Measurements from ENCODE around the gene ALOX5AP.

ALOX5AP gene

DNA sequence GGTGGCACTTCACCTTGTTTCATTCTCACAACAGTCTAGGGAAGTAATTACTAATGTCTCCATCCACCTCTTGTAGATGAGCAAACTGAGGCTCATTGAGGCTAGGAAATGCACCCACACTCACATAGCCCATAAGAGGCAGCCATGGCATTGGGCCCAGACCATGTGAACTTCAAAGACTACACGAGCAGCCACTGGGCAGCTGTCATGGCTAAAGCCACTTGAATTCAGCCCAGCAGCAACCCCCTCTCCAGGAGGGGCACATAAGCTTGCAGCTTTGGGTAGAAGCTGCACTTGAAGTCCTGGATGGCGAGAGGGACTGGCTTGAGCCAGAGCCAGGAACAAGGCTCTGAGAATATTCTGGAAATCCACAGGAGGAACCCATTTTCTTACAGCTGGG lies 13.4 kb downstream of the ALOX5AP start:
- H3K27me3 ChIP-seq (ENCODE audit: control insufficient read depth in 1 of 2, insufficient read depth in 2 of 2, low read length in 2 of 2) = peaks cover 0 to 2% of the 10 kb centered on the region in 2 donors
- no peak overlapping the region for H3K9ac ChIP-seq (ENCODE audit: low read length in 2 of 2)
- H3K36me3 ChIP-seq (ENCODE audit: control insufficient read depth in 2 of 2, insufficient read depth in 2 of 2, low read length in 2 of 2) = no peaks in the 10 kb centered on the region
- no peak overlapping the region for H3K27ac ChIP-seq (ENCODE audit: low read length)
- H3K4me1 ChIP-seq (ENCODE audit: control insufficient read depth, insufficient read depth, low read length) = peaks cover 9% of the 10 kb centered on the region
- H3K4me3 ChIP-seq (ENCODE audit: low read length in 2 of 2) = no peak overlapping the region
- no peaks in the 10 kb centered on the region for H3K9me3 ChIP-seq (ENCODE audit: control insufficient read depth in 2 of 2, low read length in 2 of 2)

DNA sequence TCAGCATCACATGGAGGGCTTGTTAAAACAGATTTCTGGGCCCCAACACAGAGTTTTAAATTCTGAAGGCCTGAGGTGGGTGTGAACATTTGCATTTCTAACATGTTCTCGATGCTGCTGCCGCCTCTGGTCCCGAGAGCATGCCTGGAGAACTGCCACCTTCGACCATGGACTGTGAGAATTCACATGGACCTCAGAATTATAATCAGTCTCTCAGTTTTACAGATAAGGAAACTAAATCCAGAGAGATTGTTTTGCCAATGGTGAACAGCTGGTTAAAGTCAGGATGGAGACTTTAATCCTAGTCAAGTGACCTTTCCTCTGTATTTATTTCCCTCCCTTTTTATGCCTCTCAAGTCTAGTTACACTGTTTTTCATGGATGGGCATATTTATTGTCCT lies 14.7 kb downstream of the ALOX5AP start:
- peaks cover 5% of the 10 kb centered on the region for H3K4me1 ChIP-seq (ENCODE audit: control insufficient read depth, insufficient read depth, low read length)
- no peaks in the 10 kb centered on the region for H3K36me3 ChIP-seq (ENCODE audit: control insufficient read depth in 2 of 2, insufficient read depth in 2 of 2, low read length in 2 of 2)

DNA sequence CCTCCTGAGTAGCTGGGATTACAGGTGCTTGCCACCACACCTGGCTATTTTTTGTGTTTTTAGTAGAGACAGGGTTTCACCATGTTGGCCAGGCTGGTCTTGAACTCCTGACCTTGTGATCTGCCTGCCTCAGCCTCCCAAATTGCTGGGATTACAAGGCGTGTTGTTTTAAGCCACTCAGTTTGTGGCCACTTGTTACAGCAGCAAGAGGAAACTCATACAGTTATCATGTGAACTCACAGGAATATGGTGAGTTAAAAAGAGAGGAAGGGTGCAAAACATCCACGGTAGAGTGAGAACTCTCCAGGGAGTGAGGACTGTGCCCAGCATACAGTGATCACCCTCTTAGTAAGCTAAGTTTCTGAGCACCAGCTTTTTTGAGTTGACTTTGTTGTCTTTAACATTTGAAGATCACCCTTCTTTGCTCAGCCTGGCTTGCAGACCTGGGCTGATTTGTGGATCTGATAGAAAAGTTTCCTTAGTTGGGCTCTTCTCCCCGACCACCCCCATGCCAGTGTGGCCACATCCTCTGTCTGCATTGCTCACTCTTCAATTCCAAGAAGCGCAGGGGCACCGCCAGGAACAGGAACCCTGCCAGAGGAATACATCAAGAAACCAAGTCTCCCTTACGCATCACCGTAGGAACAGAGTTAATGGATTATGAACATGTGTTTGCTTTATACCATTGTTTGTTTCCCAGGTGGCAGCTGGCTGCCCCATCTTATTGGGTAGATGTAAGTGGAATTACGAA lies 16.0 kb downstream of the ALOX5AP start:
- Histone ChIP-seq H3K4me3 (ENCODE audit: low read length in 2 of 2) (no peak overlapping the region), H3K9me3 (ENCODE audit: control insufficient read depth in 2 of 2, low read length in 2 of 2) (no peaks in the 10 kb centered on the region), H3K9ac (ENCODE audit: low read length in 2 of 2) (no peak overlapping the region), H3K27me3 (ENCODE audit: control insufficient read depth in 1 of 2, insufficient read depth in 2 of 2, low read length in 2 of 2) (peaks cover 0 to 2% of the 10 kb centered on the region in 2 donors), H3K36me3 (ENCODE audit: control insufficient read depth in 2 of 2, insufficient read depth in 2 of 2, low read length in 2 of 2) (no peaks in the 10 kb centered on the region), H3K4me1 (ENCODE audit: control insufficient read depth, insufficient read depth, low read length) (peaks cover 2% of the 10 kb centered on the region), H3K27ac (ENCODE audit: low read length) (no peak overlapping the region)

More for the DNA sequence above, 14.7 kb downstream of the ALOX5AP start:
- H3K4me3 ChIP-seq (ENCODE audit: low read length in 2 of 2) = no peak overlapping the region
- no peaks in the 10 kb centered on the region for H3K9me3 ChIP-seq (ENCODE audit: control insufficient read depth in 2 of 2, low read length in 2 of 2)
- H3K27me3 ChIP-seq (ENCODE audit: control insufficient read depth in 1 of 2, insufficient read depth in 2 of 2, low read length in 2 of 2) = peaks cover 0 to 2% of the 10 kb centered on the region in 2 donors
- H3K27ac ChIP-seq (ENCODE audit: low read length) = no peak overlapping the region
- no peak overlapping the region for H3K9ac ChIP-seq (ENCODE audit: low read length in 2 of 2)

DNA sequence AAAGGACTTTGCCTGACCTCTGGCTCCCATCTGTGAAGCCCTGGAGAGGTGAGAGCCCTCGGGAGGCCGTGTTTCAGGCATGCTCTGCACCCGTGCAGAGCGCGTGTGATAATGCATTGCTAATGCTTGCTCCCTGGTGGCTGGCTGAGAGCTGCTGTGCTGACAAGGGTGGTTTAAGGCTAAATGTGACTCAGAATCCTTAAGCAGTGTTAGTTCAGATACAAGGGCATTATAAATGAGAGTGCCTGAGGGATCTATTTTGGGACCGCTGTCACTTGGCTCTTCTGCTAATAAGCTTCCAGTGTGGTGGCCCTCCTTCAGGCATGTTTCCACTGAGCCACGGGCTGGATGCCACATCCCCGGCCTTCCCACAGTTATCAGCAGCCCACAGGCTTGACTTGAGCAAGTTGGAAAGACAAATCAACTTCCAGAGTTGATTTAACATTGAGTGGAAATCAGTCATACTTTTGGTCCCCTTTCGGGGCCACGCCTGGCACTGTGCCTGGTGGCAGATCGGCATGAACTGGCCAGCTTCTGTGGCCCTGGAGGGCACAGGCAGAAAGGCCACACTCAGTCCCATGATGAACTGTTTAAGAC lies 17.0 kb downstream of the ALOX5AP start:
- H3K27ac ChIP-seq (ENCODE audit: low read length) = no peak overlapping the region
- H3K4me3 ChIP-seq (ENCODE audit: low read length in 2 of 2) = no peak overlapping the region
- no peaks in the 10 kb centered on the region for H3K36me3 ChIP-seq (ENCODE audit: control insufficient read depth in 2 of 2, insufficient read depth in 2 of 2, low read length in 2 of 2)
- no peaks in the 10 kb centered on the region for H3K9me3 ChIP-seq (ENCODE audit: control insufficient read depth in 2 of 2, low read length in 2 of 2)
- H3K9ac ChIP-seq (ENCODE audit: low read length in 2 of 2) = no peak overlapping the region
- peaks cover 0 to 2% of the 10 kb centered on the region in 2 donors for H3K27me3 ChIP-seq (ENCODE audit: control insufficient read depth in 1 of 2, insufficient read depth in 2 of 2, low read length in 2 of 2)
- H3K4me1 ChIP-seq (ENCODE audit: control insufficient read depth, insufficient read depth, low read length) = no peaks in the 10 kb centered on the region

DNA sequence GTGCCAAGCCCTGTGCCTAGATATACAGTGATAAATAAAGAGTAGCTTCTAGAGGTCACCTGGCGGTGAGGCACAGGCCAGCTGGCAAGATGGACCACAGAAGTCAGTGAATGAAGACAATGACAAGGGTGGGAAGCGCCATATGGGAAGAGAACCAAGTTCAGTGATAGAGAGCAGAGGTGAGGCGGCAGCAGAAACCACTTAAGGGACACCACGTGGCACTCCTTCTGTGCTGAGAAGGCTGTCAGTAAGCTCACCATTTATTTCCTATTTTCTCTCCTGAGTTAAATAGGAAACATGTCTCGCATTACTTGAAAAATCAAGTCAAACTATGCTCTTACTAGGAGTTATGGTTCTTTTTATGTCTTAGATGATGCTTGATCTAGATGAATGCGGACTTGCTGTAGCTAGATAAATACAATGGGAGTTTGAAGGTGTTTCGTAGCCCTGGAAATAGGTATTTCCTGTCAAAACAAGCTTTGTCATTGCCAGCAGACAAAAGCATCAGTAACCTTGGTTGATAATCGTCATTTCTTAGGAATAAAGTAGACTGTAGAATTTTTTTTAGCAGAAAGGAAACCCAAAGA lies 17.8 kb downstream of the ALOX5AP start:
- Histone ChIP-seq H3K27me3 (ENCODE audit: control insufficient read depth in 1 of 2, insufficient read depth in 2 of 2, low read length in 2 of 2) (peaks cover 0 to 2% of the 10 kb centered on the region in 2 donors), H3K9me3 (ENCODE audit: control insufficient read depth in 2 of 2, low read length in 2 of 2) (no peaks in the 10 kb centered on the region), H3K4me3 (ENCODE audit: low read length in 2 of 2) (no peak overlapping the region), H3K36me3 (ENCODE audit: control insufficient read depth in 2 of 2, insufficient read depth in 2 of 2, low read length in 2 of 2) (no peaks in the 10 kb centered on the region), H3K27ac (ENCODE audit: low read length) (no peak overlapping the region), H3K9ac (ENCODE audit: low read length in 2 of 2) (no peak overlapping the region), H3K4me1 (ENCODE audit: control insufficient read depth, insufficient read depth, low read length) (no peaks in the 10 kb centered on the region)

DNA sequence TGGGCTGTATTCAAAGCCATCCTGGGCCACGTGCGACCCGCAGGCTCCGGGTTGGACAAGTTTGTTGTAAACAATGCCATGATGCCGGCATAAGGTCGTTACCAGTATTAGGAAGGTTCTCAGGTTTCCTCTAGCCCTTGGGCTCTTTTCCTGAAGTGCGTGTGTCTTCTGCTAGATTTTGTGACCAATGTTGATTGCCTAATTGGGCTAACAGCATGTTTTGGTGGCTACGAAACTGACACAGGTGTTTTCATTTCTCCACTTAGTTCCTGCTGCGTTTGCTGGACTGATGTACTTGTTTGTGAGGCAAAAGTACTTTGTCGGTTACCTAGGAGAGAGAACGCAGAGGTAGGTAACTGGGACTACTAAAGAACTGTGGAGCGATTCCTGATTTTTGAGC lies 20.3 kb downstream of the ALOX5AP start:
- no peaks in the 10 kb centered on the region for H3K9me3 ChIP-seq (ENCODE audit: control insufficient read depth in 2 of 2, low read length in 2 of 2)
- no peak overlapping the region for H3K9ac ChIP-seq (ENCODE audit: low read length in 2 of 2)
- no peaks in the 10 kb centered on the region for H3K36me3 ChIP-seq (ENCODE audit: control insufficient read depth in 2 of 2, insufficient read depth in 2 of 2, low read length in 2 of 2)
- H3K27me3 ChIP-seq (ENCODE audit: control insufficient read depth in 1 of 2, insufficient read depth in 2 of 2, low read length in 2 of 2) = peaks cover 0 to 2% of the 10 kb centered on the region in 2 donors
- no peak overlapping the region for H3K4me3 ChIP-seq (ENCODE audit: low read length in 2 of 2)
- no peaks in the 10 kb centered on the region for H3K4me1 ChIP-seq (ENCODE audit: control insufficient read depth, insufficient read depth, low read length)
- H3K27ac ChIP-seq (ENCODE audit: low read length) = no peak overlapping the region

DNA sequence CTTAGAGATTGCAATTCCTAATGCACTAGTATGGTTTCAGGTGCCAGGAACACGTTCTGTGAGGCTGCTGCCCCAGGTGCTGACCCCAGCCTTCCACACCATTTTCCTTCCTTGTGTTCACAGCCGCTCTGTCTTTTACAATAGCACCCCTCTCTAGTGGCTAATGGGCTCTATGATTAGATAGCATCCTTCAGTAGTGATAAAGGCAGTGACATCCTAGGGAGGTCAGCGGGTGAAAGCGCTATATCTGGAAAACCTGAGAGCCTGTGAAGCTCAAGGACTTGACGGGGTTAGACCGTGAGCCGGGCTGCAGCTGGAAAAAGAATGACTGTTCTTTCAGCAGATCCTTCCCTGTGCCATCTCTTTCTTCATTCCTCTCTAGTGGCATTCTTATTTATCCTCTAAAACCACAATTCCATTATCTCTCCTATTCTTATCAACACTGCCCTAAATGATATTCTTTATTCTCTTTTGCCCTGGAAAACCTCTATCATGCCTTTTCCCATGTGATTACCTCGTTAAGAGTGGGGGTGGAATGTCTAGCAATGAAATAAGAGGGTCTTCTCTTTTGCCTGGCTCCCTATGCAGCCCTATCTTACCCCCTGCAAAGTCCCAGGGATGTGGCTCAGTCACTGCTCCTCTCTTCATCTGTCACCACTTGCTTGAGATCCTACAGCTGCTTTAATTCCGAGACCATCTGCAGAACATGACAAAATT lies 21.8 kb downstream of the ALOX5AP start:
- no peaks in the 10 kb centered on the region for H3K36me3 ChIP-seq (ENCODE audit: control insufficient read depth in 2 of 2, insufficient read depth in 2 of 2, low read length in 2 of 2)
- H3K4me1 ChIP-seq (ENCODE audit: control insufficient read depth, insufficient read depth, low read length) = no peaks in the 10 kb centered on the region
- no peaks in the 10 kb centered on the region for H3K9me3 ChIP-seq (ENCODE audit: control insufficient read depth in 2 of 2, low read length in 2 of 2)
- H3K9ac ChIP-seq (ENCODE audit: low read length in 2 of 2) = no peak overlapping the region
- H3K4me3 ChIP-seq (ENCODE audit: low read length in 2 of 2) = no peak overlapping the region
- H3K27me3 ChIP-seq (ENCODE audit: control insufficient read depth in 1 of 2, insufficient read depth in 2 of 2, low read length in 2 of 2) = peaks cover 0 to 2% of the 10 kb centered on the region in 2 donors
- H3K27ac ChIP-seq (ENCODE audit: low read length) = no peak overlapping the region

DNA sequence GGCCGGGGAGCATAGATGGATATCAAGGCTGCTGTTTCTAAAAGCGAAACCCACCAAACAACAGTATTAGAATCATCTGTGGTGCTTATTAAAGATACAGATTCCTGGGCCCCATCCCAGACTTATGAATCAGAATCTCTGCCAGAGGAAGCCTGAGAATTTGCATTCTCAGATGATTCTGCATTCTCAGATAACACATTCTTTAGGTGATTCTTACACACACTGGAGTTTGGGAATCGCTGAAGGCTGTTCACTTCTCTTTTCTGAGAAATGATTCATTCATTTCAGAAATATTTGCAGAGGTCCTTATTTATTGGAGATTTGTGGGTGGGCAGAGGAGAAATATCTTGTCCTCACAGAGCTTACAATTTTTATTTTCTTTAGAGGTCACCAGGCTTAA lies 24.4 kb downstream of the ALOX5AP start:
- H3K4me3 ChIP-seq (ENCODE audit: low read length in 2 of 2) = no peak overlapping the region
- H3K27me3 ChIP-seq (ENCODE audit: control insufficient read depth in 1 of 2, insufficient read depth in 2 of 2, low read length in 2 of 2) = peaks cover 0 to 2% of the 10 kb centered on the region in 2 donors
- no peak overlapping the region for H3K9ac ChIP-seq (ENCODE audit: low read length in 2 of 2)
- H3K27ac ChIP-seq (ENCODE audit: low read length) = no peak overlapping the region
- no peaks in the 10 kb centered on the region for H3K4me1 ChIP-seq (ENCODE audit: control insufficient read depth, insufficient read depth, low read length)
- H3K9me3 ChIP-seq (ENCODE audit: control insufficient read depth in 2 of 2, low read length in 2 of 2) = no peaks in the 10 kb centered on the region
- H3K36me3 ChIP-seq (ENCODE audit: control insufficient read depth in 2 of 2, insufficient read depth in 2 of 2, low read length in 2 of 2) = no peaks in the 10 kb centered on the region

DNA sequence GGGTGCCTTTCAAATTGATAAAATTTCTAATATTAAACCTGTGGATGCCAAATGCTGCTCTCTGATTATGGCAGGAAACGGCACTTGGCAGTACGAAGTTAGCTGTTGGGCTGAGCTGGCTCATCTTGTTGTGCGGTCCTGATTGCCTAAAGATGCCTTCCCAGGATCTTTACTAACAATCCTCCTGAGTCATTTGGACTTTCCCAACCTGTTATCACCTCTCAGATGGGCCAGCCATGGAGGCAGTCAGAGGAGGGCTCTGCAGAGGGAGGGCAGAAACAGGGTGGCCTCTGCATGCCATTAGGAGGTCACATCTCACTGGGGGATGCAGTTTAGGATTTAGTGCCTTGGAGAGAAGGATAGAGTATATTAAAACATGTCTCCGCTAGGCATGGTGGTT lies 27.3 kb downstream of the ALOX5AP start:
- Histone ChIP-seq H3K9me3 (ENCODE audit: control insufficient read depth in 2 of 2, low read length in 2 of 2) (no peaks in the 10 kb centered on the region), H3K4me1 (ENCODE audit: control insufficient read depth, insufficient read depth, low read length) (no peaks in the 10 kb centered on the region), H3K27ac (ENCODE audit: low read length) (no peak overlapping the region), H3K4me3 (ENCODE audit: low read length in 2 of 2) (no peak overlapping the region), H3K36me3 (ENCODE audit: control insufficient read depth in 2 of 2, insufficient read depth in 2 of 2, low read length in 2 of 2) (no peaks in the 10 kb centered on the region), H3K27me3 (ENCODE audit: control insufficient read depth in 1 of 2, insufficient read depth in 2 of 2, low read length in 2 of 2) (peaks cover 0 to 2% of the 10 kb centered on the region in 2 donors), H3K9ac (ENCODE audit: low read length in 2 of 2) (no peak overlapping the region)

DNA sequence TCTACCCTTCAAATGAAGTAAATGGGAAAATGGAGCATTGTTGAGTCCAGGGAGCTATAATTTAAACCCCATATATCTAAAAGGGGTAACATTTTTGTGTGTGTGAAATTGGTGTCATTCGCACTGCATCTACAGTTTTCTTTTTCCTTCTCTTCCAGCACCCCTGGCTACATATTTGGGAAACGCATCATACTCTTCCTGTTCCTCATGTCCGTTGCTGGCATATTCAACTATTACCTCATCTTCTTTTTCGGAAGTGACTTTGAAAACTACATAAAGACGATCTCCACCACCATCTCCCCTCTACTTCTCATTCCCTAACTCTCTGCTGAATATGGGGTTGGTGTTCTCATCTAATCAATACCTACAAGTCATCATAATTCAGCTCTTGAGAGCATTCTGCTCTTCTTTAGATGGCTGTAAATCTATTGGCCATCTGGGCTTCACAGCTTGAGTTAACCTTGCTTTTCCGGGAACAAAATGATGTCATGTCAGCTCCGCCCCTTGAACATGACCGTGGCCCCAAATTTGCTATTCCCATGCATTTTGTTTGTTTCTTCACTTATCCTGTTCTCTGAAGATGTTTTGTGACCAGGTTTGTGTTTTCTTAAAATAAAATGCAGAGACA lies 28.6 kb downstream of the ALOX5AP start:
- no peaks in the 10 kb centered on the region for H3K9me3 ChIP-seq (ENCODE audit: control insufficient read depth in 2 of 2, low read length in 2 of 2)
- H3K9ac ChIP-seq (ENCODE audit: low read length in 2 of 2) = no peak overlapping the region
- no peaks in the 10 kb centered on the region for H3K36me3 ChIP-seq (ENCODE audit: control insufficient read depth in 2 of 2, insufficient read depth in 2 of 2, low read length in 2 of 2)
- H3K27me3 ChIP-seq (ENCODE audit: control insufficient read depth in 1 of 2, insufficient read depth in 2 of 2, low read length in 2 of 2) = peaks cover 0 to 2% of the 10 kb centered on the region in 2 donors
- no peaks in the 10 kb centered on the region for H3K4me1 ChIP-seq (ENCODE audit: control insufficient read depth, insufficient read depth, low read length)
- no peak overlapping the region for H3K27ac ChIP-seq (ENCODE audit: low read length)
- H3K4me3 ChIP-seq (ENCODE audit: low read length in 2 of 2) = no peak overlapping the region

Data from stomach smooth muscle (tissue), 2 donors.